SK-N-SH (cell line): ENCODE results near the gene PPP1R3F.

ENCODE experiments used
- CTCF ChIP-seq: fragments of 200-600 bp; sonication (generic); IDR thresholded peaks from 2 replicates; pipeline ENCODE4 v1.6.1; 2017; ENCODE audit warnings: antibody characterized with exemption, mild to moderate bottlenecking, moderate library complexity
- EZH2phosphoT487 ChIP-seq: fragments of 200-600 bp; sonication (generic); IDR thresholded peaks from 2 replicates; pipeline ENCODE4 v1.6.1; 2017; ENCODE audit warnings: low read depth, mixed run types, mild to moderate bottlenecking, antibody characterized with exemption, moderate library complexity, borderline replicate concordance
- FOSL2 ChIP-seq: IDR thresholded peaks from 2 replicates; pipeline ENCODE4 v1.4.0; 2012; ENCODE audit warnings: low read depth, mild to moderate bottlenecking, moderate library complexity, borderline replicate concordance
- GABPA ChIP-seq: IDR thresholded peaks from 2 replicates; pipeline ENCODE4 v1.4.0; 2012; ENCODE audit warnings: low read depth, mild to moderate bottlenecking
- RAD21 ChIP-seq: IDR thresholded peaks from 2 replicates; pipeline ENCODE4 v1.6.1; 2012; ENCODE audit warnings: mild to moderate bottlenecking, low read length
- RFX5 ChIP-seq: IDR thresholded peaks from 2 replicates; pipeline ENCODE4 v1.6.1; 2012; ENCODE audit warnings: mild to moderate bottlenecking, improper control_type of control experiment, low read length
- SMC3 ChIP-seq: IDR thresholded peaks from 2 replicates; pipeline ENCODE4 v1.6.1; 2012; ENCODE audit warnings: low read depth, low read length, improper control_type of control experiment
- TAF1 ChIP-seq: IDR thresholded peaks from 2 replicates; pipeline ENCODE4 v1.6.1; 2012; ENCODE audit warnings: low read depth, mild to moderate bottlenecking, low read length, moderate library complexity, borderline replicate concordance
- TCF12 ChIP-seq: IDR thresholded peaks from 2 replicates; pipeline ENCODE4 v1.4.0; 2012
- USF2 ChIP-seq: fragments of 150-350 bp; IDR thresholded peaks from 2 replicates; pipeline ENCODE4 v1.6.1; 2017; ENCODE audit warnings: antibody characterized with exemption, low read length, low read depth, borderline replicate concordance
- YY1 ChIP-seq: IDR thresholded peaks from 2 replicates; pipeline ENCODE4 v1.4.0; 2012; ENCODE audit warnings: low read depth, mild to moderate bottlenecking
- ZBTB33 ChIP-seq: IDR thresholded peaks from 2 replicates; pipeline ENCODE4 v1.4.0; 2012; ENCODE audit warnings: low read depth, borderline replicate concordance

- TF ChIP-seq RAD21 (no peak), TCF12 (no peak), CTCF (no peak), USF2 (no peak), TAF1 (no peak), EZH2phosphoT487 (no peak), FOSL2 (no peak), YY1 (no peak), SMC3 (no peak), RFX5 (no peak), ZBTB33 (no peak), GABPA (no peak)
Measured at GRCh38 chrX:49227726-49228125, 41.9 kb upstream of the PPP1R3F start.
